GM23338 (cell line): Measurements from ENCODE around the gene ARFGAP2.

Experiments used
- CREB1 ChIP-seq: fragments of 250-450 bp; sonication (Bioruptor Pico); IDR thresholded peaks from 2 replicates; pipeline ENCODE4 v1.5.0; 2020; ENCODE audit warnings: low read depth, mild to moderate bottlenecking, moderate library complexity
- EZH2 ChIP-seq: fragments of 200-600 bp; sonication (generic); IDR thresholded peaks from one replicate; pipeline ENCODE4 v1.8.0; 2017; ENCODE audit warnings: antibody characterized with exemption, mild to moderate bottlenecking, low read depth; ENCODE audit not compliant: unreplicated experiment
- EZH2phosphoT487 ChIP-seq: fragments of 200-600 bp; sonication (generic); IDR thresholded peaks from one replicate; pipeline ENCODE4 v1.8.1; 2018; ENCODE audit warnings: antibody characterized with exemption; ENCODE audit not compliant: unreplicated experiment
- JUNB ChIP-seq: IDR thresholded peaks from one replicate; pipeline ENCODE4 v1.6.1; 2016; ENCODE audit warnings: antibody characterized with exemption; ENCODE audit not compliant: unreplicated experiment
- POLR2AphosphoS5 ChIP-seq: IDR thresholded peaks from 2 replicates; pipeline ENCODE4 v1.6.1; 2016; ENCODE audit warnings: antibody characterized with exemption, low read depth
- ZNF331 ChIP-seq: fragments of 250-450 bp; sonication (Bioruptor Pico); IDR thresholded peaks from 2 replicates; pipeline ENCODE4 v1.5.0; 2020; ENCODE audit warnings: low read depth, mild to moderate bottlenecking, moderate library complexity
- TF ChIP-seq, protein P1 (sequence below): IDR thresholded peaks from one replicate; pipeline ENCODE4 v1.6.1; 2018; ENCODE audit warnings: antibody characterized with exemption; ENCODE audit not compliant: unreplicated experiment
- TF ChIP-seq, protein P2 (sequence below), 2 experiments: fragments of 200-600 bp in 1 of 2; sonication (generic) in 1 of 2; conservative IDR thresholded peaks; 2 replicates each; pipeline versions ENCODE4 v1.5.1 to v1.6.1; 2016 to 2017; ENCODE audit warnings: antibody characterized with exemption in 2 of 2, low read depth in 2 of 2, mild to moderate bottlenecking in 2 of 2, moderate library complexity in 1 of 2

DNA sequence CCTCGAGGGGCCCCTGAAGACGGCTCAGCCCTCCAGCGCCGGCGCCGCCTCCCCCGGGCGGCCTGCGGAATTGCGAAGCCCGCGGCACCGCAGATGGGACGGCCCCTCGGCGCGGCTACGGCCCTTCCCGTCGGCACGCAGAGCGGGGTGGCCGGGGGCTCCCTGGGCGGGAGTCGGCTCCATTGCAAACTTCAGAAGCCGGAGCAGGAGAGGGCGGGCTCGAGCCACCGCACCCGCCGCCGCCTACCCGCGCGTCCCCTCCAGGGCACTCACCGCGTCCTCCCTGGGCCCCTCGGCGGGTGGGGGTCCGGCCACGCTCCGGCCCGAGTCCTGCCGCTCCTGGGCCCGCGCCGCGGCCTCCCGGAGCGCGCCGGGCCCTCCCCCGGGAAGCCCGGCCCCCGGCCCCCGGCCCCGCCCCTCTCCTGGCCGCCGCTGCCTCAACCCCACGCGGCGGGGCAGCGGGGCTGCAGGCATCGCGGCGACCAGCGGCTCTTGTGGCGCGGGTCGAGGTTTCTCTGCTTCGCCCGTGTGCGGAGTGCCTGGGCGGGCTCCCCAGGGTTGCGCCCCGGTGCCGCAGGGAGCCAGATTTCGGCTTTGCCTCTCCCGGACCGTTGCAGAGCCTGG lies 9.5 kb upstream of the ARFGAP2 start, which contains the start of gene PACSIN3:
- TF ChIP-seq, protein P1, sequence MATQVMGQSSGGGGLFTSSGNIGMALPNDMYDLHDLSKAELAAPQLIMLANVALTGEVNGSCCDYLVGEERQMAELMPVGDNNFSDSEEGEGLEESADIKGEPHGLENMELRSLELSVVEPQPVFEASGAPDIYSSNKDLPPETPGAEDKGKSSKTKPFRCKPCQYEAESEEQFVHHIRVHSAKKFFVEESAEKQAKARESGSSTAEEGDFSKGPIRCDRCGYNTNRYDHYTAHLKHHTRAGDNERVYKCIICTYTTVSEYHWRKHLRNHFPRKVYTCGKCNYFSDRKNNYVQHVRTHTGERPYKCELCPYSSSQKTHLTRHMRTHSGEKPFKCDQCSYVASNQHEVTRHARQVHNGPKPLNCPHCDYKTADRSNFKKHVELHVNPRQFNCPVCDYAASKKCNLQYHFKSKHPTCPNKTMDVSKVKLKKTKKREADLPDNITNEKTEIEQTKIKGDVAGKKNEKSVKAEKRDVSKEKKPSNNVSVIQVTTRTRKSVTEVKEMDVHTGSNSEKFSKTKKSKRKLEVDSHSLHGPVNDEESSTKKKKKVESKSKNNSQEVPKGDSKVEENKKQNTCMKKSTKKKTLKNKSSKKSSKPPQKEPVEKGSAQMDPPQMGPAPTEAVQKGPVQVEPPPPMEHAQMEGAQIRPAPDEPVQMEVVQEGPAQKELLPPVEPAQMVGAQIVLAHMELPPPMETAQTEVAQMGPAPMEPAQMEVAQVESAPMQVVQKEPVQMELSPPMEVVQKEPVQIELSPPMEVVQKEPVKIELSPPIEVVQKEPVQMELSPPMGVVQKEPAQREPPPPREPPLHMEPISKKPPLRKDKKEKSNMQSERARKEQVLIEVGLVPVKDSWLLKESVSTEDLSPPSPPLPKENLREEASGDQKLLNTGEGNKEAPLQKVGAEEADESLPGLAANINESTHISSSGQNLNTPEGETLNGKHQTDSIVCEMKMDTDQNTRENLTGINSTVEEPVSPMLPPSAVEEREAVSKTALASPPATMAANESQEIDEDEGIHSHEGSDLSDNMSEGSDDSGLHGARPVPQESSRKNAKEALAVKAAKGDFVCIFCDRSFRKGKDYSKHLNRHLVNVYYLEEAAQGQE = no peak
- TF ChIP-seq EZH2phosphoT487 (no peak), POLR2AphosphoS5 (peak; percentile 66; the same call in 1 of the 2 replicates), ZNF331 (CRISPR knock-in tag) (no peak), CREB1 (CRISPR knock-in tag) (no peak), JUNB (no peak), EZH2 (no peak)
- TF ChIP-seq, protein P2, sequence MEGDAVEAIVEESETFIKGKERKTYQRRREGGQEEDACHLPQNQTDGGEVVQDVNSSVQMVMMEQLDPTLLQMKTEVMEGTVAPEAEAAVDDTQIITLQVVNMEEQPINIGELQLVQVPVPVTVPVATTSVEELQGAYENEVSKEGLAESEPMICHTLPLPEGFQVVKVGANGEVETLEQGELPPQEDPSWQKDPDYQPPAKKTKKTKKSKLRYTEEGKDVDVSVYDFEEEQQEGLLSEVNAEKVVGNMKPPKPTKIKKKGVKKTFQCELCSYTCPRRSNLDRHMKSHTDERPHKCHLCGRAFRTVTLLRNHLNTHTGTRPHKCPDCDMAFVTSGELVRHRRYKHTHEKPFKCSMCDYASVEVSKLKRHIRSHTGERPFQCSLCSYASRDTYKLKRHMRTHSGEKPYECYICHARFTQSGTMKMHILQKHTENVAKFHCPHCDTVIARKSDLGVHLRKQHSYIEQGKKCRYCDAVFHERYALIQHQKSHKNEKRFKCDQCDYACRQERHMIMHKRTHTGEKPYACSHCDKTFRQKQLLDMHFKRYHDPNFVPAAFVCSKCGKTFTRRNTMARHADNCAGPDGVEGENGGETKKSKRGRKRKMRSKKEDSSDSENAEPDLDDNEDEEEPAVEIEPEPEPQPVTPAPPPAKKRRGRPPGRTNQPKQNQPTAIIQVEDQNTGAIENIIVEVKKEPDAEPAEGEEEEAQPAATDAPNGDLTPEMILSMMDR (conservative IDR thresholded peaks at IDR 0.05; ENCODE audit: low read depth in 2 of 2) = no peak
